Breast epithelium (tissue), 3 donors: ENCODE results near the gene TUBGCP4.

Experiments
- POLR2A ChIP-seq: fragments of 450-650 bp; IDR thresholded peaks from one replicate; pipeline ENCODE4 v1.6.1; 2016; ENCODE audit warnings: antibody characterized with exemption, mild to moderate bottlenecking, moderate library complexity
- POLR2AphosphoS5 ChIP-seq, 3 donors: sonication (generic); formaldehyde crosslinking; IDR thresholded peaks; one replicate each; pipeline ENCODE4 v1.6.1; 2017; ENCODE audit warnings: antibody characterized with exemption in 3 of 3
- TF ChIP-seq, protein P1 (sequence below), 3 donors: fragments of 450-650 bp; IDR thresholded peaks; one replicate each; pipeline ENCODE4 v1.5.1; 2016 to 2017; ENCODE audit warnings: antibody characterized with exemption in 3 of 3, mild to moderate bottlenecking in 3 of 3, moderate library complexity in 3 of 3

DNA sequence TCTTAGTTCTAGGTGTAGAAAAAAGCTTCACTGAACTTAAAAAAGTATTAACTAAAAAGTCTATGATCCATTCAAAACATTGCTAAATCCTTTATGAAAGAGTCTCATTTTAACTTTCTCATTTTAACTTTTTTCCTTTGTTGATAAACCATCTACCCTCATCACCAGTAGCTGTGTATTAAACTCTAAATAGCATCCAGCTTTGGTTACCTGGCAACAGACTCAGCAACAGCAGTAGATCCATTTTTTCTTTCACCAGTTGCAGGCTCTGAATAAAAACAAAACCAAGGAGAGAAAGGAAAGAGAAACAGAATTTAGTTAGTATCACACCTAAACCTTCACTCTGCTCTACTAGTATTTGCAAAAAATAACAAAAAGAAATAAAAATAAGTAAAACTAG lies 70.4 kb downstream of the TUBGCP4 start:
- TF ChIP-seq, protein P1, sequence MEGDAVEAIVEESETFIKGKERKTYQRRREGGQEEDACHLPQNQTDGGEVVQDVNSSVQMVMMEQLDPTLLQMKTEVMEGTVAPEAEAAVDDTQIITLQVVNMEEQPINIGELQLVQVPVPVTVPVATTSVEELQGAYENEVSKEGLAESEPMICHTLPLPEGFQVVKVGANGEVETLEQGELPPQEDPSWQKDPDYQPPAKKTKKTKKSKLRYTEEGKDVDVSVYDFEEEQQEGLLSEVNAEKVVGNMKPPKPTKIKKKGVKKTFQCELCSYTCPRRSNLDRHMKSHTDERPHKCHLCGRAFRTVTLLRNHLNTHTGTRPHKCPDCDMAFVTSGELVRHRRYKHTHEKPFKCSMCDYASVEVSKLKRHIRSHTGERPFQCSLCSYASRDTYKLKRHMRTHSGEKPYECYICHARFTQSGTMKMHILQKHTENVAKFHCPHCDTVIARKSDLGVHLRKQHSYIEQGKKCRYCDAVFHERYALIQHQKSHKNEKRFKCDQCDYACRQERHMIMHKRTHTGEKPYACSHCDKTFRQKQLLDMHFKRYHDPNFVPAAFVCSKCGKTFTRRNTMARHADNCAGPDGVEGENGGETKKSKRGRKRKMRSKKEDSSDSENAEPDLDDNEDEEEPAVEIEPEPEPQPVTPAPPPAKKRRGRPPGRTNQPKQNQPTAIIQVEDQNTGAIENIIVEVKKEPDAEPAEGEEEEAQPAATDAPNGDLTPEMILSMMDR (IDR thresholded peaks at IDR 0.05), result no peak
- no peak for TF ChIP-seq POLR2A
- no peak for TF ChIP-seq POLR2AphosphoS5 (IDR thresholded peaks at IDR 0.05)
